T-helper 2 cell (primary cell): ENCODE data around the gene ITIH6.
"Not testable (repeated sequence)": the region's sequence is repeated elsewhere in the genome, so short reads cannot be mapped to it uniquely, and the experiment has no call there.

Experiments
- DNase-seq, 5 experiments: peaks; one replicate each; pipeline versions ENCODE4 v3.0.0 to v3.0.0-alpha.2; 2012 to 2022

The ITIH6 gene

DNA sequence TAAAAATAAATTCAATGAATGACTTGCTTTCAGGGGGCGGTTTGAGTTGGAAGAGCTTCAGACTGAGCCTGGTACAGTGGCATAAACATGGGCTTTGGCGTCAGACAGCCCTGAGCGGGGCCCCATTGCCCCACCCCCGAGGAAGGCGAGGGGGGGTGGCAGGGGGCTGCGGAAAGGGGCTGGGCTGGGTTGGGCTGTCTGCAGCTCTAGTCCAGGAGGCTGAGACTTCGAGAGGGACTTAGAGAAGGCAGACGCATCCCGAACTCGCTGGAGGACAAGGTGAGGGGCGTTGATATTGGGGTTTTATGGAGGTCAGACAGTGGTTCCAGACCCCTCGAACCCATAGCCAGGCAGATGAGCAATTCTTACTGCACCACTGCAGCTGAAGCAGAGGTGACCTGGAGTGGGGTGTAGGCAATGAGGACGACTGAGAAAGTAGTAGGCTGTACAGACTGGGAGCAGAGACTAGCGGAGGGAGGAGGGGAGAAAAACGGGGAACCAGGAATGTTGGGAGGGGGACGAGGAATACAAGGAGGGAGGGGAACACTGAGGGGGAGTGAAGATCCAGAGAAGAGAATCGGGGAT, 9.6 kb upstream of the ITIH6 start, which contains the start of gene MAGED2:
Gene MAGED2, plus strand, starts transcription at position 222 of the 585 bp plus-strand sequence. CDS start 1,587 bp downstream, outside the sequence.
- peak in 3 of 5 experiments; percentile 34 to 69 (median 45) for DNase-seq

DNA sequence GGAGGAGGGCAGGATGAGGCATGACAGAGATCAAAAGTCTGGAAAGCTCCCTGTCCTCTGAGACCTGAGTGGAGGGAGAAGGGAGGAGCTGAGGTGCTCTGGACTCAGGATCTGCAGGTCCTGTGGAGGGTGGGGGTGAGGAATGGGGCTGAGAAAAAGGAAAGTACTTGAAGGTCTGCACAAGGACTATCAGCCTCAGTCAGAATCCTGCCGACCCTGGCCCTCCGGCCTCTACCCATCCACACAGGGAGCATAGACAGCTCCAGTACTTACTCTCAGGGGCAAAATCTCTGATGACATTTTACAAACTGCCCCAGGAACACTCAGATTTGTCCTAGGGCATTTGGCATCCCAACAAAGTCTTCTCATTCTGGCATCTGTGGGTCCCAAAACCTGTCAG, 991 bp upstream of the ITIH6 start:
- DNase-seq, result no peak

DNA sequence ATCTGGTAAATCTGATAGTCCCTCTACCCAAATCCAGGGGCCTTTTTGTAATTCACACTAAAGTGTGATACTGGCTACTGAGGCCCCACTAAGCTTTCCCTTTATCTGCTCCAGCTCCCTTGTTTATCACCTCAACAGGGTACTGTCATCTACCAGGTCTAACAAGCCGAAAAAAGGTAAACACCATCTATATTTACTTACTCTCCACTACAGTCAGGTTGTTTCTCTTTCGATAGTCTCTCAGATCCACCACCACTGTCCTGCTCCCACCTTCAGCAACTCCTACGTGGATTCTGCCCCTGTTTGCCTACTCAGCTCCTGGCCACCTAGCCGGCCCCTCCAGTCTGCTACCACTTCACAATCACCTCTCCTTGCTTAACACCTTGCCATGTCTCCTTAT, 3.3 kb downstream of the ITIH6 start:
- DNase-seq, result no peak

DNA sequence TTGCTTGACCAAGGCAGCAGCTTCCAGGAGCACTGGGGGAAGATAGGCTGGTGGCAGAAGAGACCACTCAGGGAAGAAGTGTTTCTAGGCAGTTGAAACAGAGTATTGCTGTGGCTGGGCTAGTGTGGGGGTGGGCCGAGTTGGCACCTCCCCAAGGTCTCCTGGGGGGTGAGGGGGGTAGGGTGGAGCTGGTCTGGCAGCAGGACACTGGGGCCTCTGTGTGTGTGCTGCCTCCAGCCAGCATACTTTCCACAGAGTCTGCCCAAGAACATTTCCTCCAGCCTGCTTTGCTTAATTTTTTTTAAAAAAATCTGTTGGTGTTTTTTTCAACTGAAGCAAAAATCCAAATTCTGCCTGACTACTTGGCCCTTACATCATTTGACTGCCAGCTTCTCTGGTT, 4.0 kb downstream of the ITIH6 start:
- no peak for DNase-seq

DNA sequence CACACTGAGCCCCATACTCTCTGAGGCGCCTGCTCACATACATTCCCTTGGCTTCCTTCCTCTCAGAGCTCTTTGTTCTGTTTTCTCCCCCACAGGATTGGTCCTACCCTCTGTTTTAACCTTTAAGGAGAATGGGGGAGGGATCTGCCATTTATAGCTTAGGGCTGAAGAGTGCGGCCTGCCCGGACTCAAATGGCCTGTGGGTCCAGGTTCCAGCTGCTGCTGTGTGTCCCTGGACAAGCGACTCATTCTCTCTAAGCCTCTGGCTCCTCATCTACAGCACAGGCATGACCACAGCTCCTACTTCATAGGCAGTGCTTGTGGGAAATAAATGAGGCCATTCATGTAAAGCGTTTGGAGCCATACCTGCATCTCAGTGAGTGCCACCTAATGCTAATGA, 8.7 kb downstream of the ITIH6 start:
- not testable (repeated sequence) for DNase-seq

DNA sequence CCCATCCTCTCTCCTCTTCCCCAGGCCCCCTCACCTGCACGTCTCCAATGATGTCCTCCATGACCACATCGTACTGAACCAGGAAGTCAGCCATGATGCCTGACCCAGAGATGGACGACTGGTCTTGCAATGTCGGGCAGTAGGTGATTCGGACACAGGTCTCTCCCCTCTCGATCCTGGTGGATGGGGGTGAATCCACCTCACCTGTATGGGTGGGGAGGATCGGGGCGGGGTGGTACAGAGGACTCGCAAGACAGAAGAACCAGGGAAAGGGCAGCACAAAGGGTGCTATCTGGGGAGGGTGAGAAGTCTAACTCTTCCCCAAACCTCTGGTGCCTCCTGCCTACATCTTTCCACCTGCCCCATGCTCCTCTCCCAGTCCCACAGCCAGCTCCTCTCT, 9.6 kb downstream of the ITIH6 start:
- DNase-seq, result no peak

DNA sequence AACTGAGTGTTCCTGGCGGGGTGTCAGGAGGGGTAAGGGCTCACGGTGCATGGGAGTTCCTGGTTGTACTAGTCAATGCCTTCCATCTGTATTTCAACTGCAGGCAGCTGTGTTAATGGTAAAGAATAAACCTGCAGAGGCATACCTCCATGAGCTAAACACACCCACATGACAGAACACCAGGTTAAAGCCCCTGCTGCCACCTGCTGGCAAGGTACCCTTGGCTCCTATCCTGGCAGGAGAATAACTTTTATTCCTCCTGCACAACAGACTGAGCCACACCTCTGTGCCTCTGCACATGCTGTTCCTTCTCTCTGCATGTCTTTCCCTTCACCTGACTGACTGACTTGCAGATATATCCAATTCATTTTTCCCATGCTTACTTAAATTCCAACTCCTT, 11.1 kb downstream of the ITIH6 start:
- peak in 1 of 5 experiments; percentile 24 for DNase-seq

DNA sequence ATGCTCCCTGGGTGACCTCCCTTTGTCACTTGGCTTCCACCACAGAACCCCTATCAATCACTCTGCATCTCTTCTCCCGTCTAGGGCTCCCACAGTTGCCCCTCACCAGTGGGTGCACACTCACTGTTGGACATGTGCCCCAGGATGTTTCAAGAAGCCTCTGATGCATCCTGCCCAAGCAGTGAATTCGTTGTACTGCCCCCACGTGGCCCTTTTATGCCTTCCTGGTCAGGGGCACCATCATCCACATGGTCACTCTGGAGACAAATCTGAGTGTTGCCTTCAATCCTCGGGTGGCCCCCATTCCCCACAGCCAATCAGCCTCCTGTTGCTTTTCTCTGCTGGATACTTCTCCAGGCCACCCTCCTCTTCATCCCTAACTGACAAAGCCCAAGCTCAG, 12.2 kb downstream of the ITIH6 start:
- DNase-seq, result no peak

DNA sequence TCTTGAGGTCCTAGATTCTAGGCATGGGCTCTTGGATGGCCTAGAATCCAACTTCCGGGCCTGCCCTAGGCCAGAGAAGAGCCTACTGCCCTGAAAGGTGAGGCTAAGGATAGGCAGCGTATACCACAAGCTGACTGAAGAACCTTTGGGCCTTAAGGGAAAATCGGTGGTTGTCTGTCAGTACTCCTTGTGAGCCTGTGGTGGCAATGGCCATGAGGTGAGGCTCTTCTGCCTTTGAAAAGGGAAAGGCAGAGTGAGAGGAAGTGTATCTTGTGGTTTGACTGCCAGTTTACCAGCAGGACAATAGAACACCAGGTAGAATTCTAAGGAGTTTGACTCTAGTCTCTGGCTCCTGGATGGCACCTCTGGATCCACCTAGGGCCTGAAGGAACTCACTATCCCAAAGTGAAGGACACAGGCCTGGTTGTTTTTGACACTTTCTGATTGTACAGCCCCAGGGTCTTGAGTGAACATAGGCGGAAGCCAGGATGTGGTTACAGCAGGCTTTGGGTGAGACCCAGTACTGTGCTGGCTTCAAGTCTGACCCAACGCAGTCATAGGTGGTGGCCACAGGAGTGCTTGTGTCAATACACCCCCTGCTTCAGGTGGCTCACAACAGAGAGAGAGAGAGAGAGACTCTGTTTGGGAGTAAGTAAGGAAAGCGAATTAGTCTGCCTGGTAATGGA, 20.9 kb downstream of the ITIH6 start:
- DNase-seq, result peak in 1 of 5 experiments; percentile 7

DNA sequence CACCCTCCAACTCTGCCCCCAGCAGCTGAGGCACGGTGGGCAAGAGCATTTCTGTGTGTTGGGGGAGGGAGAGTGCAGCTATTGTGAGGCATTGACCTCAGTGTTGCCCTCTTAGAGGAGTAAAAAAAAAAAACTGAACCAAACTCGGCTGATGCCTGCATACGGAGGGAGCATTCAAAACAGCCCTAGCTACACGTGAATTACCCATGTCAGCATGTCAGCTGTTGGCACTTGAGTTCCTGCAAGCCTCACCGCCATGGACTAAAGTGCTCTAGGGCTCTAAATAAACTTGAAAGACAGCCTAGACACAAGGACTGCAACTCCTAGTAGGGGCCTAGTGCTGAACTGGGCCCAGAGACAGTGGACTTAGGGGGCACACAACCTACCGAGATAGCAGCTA, 22.0 kb downstream of the ITIH6 start:
- no peak for DNase-seq

DNA sequence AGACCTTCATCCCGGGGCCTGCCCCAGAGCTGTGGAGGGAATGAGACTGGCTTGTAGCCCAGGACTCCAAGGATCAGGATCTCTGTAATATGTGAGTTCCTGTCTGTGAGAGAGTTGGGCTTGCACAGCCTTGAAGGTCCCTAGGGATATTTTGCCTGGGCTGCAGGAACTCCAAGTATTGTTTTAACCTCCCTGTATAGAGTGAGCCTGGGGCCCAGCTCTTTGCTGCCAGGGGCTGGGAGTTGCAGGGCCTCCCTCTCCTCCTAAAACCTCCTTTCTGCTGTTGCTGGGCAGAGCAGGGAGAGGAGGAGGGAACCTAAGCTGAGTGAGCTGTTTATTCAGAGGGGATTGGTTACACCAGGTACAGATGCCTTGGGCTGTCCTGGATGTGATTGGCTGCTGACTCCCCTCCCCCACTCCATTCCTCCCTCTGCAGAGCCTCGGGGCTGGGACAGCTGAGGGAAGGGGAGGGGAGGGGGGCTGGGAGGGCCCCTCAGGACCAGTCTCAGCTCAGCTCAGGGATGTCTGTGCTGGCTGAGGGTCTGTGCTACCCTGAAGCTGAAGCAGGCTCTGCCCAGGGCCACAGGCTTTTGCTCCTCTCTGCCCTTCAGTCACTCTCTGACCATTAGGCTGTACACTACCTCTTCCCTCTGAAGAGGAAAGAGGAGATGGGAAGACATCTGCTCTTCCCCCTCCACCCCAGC, 23.5 kb downstream of the ITIH6 start:
- not testable (repeated sequence) for DNase-seq

DNA sequence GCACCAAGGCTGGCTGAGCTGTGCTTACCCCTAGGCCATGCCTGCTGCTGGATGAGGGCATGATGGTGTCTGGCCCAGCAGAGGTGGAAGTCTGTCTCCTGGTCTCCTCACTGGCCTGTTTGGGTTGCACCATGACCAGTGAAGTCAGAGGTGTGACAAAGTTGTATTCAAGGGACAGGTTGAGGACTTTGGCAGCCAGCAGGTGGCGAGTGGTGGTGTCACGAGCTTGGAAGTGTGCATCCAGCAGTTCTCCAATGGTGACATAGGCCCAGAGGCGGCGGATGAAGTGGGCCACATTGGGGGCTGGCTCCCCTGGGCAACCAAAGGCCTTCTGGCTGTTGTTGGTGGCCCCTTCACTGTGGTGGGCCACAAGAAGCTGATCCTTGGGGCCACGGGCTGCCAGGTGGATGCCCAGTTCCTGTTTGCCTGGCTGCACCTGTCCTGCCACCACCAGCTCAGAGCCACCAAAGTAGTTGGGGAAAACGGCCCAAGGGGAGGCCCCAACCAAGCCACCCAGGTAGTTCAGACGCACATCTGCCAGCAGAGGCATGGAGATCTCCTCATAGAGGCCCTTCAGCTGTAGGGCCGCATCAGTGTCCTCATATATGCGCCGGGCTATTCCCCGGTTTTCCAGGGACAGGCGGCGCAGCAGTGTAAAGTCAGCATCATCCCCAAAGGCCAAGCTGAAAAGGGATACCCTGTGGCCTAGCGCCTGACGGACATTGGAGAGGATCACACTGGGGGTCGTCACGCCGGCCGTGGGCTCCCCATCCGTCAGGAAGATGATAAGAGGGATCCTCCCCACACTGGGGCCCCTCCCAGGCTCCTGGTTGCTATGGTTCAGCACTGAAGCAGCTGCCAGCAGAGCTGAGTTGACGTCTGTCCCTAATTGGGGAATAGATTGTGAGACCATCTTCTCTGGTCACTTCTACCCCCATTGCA, 39.7 kb downstream of the ITIH6 start:
- DNase-seq, result no peak

DNA sequence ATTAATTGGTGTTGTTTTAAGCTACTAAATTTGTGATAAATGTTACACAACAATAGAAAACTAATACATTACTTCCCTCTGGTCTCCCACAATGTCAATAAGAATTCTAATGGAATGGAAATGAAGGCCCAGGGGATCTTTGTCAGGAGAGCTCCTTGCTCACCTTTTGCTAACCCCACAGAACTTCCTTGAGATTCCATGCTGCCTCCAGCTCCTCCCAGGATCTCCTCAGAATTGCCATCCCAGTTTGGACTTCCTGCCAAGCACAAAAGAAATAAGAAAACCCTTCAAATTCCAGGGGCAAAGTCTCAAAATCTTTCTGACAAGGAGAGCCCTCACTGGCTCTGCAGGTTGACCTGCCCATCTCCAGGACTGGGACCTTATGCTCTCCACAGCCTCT, 43.2 kb downstream of the ITIH6 start:
- no peak for DNase-seq

DNA sequence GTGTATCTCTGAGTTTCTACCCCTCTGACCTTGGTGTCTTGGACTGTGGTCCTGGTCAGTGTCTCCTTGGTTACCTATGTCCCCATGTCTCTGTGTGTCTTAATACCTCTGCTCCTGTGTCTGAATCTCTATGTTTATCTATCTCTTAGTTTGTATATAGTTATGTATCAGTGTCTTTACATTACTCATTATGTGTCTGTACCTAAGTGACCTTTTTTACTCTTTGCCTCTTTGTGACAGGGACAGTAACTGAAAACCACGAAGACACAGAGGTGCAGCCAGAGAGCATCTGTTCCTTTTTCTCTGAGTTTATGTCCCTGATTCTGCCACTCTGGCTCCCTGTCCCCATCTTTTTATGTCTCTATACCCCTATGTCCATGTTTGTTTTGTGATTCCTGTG, 49.4 kb downstream of the ITIH6 start:
- DNase-seq, result no peak

DNA sequence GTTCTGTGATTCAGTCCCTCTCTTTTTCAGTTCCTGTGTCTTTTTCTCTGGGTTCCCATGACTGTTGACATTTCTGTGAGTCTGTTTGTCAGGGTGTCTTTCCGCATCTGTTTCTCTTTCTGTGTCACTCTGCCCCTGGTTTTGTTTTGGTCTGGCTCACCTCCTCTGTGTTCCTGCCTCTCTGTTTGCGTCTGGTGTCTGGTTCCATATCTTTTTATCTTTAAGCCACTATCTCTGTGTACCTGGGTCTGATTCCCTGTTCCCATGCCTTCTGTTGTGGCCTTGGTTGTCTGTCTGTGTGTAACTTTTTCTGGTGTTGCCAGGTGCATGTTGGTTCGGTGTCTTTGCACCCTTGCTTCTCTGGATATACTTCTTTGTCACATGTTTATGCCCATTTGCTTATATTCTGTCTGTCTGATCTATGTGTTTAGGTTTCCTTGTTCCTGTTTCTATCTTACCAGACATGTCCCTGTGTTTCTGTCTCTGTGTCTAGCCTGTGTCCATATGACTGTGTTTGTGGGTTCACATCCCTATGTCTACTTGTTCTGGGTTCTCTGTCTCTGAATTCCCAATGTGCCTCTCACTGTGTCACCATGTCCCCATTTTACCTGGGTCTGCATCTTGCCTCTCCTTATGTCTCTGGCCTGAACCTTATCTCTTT, 50.2 kb downstream of the ITIH6 start:
- DNase-seq, result peak in 1 of 5 experiments; percentile 10

DNA sequence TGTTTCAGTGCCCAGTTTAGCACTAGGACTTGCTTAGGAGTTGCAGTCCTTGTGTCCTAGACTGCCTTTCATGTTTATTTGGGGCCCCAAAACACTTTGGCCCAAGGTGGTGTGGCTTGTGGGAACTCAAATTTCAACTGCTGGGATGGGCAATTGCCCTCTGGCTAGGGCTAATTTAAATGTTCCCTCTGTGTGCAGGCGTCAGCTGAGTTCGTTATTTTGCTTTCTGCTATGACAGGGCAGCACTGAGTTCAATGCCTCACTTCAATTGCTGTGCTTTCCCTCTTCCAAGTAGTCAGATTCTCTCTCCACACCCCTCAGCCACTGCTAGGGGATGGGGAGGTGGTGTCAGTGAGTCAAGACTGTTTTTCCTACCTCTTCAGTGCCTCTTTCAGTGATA, 51.1 kb downstream of the ITIH6 start:
- DNase-seq, result no peak

DNA sequence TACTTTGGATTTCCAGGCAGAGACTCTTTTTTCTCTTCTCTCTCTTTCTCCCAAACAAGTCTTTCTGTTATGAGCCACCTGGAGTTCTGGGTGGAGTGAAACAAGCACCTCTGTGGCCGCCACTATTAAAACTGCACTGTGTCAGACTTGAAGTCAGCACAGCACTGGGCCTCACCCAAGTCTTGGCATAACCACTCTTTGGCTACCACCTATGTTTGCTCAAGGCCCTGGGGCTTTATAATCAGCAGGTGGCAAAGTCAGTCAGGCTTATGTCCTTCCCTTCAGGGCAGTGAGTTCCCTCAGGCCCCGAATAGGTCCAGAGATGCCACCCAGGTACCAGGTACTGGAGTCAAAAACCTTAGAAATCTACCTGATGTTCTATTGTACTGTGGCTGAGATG, 52.4 kb downstream of the ITIH6 start:
- DNase-seq, result no peak

DNA sequence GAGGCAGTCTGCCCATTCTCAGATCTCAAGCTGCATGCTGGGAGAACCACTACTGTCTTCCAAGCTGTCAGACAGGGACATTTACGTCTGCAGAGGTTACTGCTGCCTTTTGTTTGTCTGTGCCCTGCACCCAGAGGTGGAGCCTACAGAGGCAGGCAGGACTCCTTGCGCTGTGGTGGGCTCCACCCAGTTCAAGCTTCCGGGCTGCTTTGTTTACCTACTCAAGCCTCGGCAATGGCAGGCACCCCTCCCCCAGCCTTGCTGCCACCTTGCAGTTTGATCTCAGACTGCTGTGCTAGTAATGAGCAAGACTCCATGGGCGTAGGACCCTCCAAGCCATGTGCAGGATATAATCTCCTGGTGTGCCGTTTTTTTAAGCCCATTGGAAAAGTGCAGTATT, 59.5 kb downstream of the ITIH6 start:
- peak in 2 of 5 experiments; percentile 1 to 5 for DNase-seq

DNA sequence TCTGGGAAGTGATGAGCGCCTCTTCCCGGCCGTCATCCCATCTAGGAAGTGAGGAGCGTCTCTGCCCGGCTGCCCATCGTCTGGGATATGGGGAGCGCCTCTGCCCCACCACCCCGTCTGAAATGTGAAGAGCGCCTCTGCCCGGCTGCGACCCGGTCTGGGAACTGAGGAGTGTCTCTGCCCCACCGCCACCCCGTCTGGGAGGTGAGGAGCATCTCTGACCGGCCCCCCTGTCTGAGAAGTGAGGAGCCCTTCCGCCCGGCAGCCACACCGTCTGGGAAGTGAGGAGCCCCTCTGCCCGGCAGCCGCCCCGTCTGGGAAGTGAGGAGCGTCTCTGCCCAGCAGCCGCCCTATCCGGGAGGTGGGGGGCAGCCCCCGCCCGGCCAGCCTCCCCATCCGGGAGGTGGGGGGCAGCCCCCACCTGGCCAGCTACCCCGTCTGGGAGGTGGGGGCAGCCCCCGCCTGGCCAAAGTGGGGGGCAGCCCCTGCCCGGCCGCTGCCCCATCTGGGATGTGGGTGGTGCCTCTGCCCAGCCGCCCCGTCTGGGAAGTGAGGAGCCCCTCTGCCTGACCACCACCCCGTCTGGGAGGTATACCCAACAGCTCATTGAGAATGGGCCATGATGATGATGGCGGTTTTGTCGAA, 61.6 kb downstream of the ITIH6 start:
- not testable (repeated sequence) for DNase-seq

DNA sequence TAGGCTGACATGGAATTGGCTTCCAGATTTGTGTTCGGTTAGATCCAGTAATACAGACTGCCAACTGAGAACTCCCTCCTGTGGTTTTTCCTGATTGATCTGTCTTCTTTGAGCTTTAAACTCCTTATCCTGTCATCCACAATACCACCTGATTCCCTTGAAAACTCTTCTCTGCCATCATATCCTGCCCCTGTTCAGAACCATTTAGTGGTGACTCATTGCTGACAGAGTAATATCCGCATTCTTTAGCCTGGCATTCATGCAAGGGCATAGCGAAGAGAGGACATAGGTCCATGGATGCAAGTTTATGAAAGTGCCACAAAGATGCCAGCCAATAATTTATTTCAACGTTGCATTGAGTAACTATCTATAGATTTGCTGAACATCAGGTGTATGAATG, 76.6 kb downstream of the ITIH6 start:
- DNase-seq, result no peak

DNA sequence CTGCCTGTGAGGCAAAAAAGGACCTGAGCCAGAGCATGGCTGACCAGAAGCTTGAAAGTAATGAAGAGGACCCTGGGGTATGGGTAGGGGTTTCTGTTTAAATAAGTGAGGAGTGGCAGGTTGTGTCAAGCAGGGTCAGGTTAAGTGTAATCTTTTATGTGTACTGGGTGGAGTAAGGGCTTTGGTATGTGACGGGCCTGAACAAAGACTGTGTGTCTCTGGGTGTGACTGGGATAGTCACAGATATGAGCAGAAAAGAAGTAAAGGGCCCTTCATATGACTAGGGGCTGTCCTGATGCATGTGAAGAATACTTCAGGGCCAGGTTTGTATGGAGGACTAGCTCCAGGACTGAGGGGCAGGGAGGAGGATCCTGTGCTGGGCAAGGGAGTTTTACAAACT, 82.4 kb downstream of the ITIH6 start:
- no peak for DNase-seq

DNA sequence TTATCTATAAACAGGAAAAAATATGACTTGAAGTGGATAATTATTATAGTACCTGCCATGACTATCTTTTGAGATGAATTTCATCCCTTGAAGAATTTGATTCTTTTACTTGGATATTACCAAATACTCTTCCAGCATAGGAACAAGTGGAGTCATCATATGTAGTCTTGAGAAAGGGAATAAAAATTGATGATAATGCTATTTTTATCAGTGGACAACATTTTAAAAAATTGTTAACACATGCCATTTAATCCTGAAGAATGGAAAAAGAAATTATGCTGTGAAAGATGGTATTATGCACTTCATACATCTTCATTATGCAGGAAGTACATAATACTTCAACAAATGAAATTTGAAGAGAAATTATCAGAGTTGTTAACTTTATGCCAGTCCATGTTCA, 83.6 kb downstream of the ITIH6 start:
- DNase-seq, result no peak
